ENCODE measurements around the gene USP25.

GRCh38 chr21:15729674-15730483, at the start of gene USP25:
- TF ChIP-seq ZNF274 (IDR thresholded peaks at IDR 0.05; ENCODE audit: low read depth, low read length): no peak
- no peak for TF ChIP-seq SUZ12 (IDR thresholded peaks at IDR 0.05; ENCODE audit: extremely low read depth, insufficient read depth, insufficient read length)

Measured in NT2/D1 (cell line).